WTC11 (cell line): ENCODE measurements around the gene ITFG1. TPM values are rescaled to one million over a fixed set of nuclear protein-coding genes. Genes with fewer than 3 reads are reported as not detected.

Experiments
- ATAC-seq: fragments of 200-7000 bp; cut with Tn5 transposase; 2 replicates; pipeline ENCODE4 v1.10.0; 2021; ENCODE audit warnings: mild to moderate bottlenecking, moderate library complexity
- CTCF ChIA-PET: fragments of 300-600 bp; sonication (Branson Sonifier 250); formaldehyde crosslinking; loops from one replicate; lab custom pipeline; 2021; ENCODE audit warnings: antibody characterized with exemption; lab: Charles Lee
- POLR2A ChIA-PET: fragments of 350-600 bp; sonication (Branson Sonifier 250); formaldehyde crosslinking; loops from one replicate; lab custom pipeline; 2021; ENCODE audit warnings: antibody characterized with exemption; lab: Charles Lee
- DNase-seq: peaks from one replicate; pipeline ENCODE4 v3.0.0; 2021; ENCODE audit warnings: low spot score
- H3K27ac Mint-ChIP-seq: 2 replicates; pipeline ENCODE4 v1.8.0; 2021; ENCODE audit warnings: mixed read lengths
- H3K27me3 Mint-ChIP-seq: 2 replicates; pipeline ENCODE4 v1.8.0; 2021; ENCODE audit warnings: low read depth, mild to moderate bottlenecking, moderate library complexity, mixed read lengths
- H3K36me3 Mint-ChIP-seq: 2 replicates; pipeline ENCODE4 v1.8.0; 2021; ENCODE audit warnings: mixed read lengths
- H3K4me1 Mint-ChIP-seq: 2 replicates; pipeline ENCODE4 v1.8.0; 2022; ENCODE audit warnings: mixed read lengths
- H3K4me3 Mint-ChIP-seq: 2 replicates; pipeline ENCODE4 v1.8.0; 2021; ENCODE audit warnings: mild to moderate bottlenecking, moderate library complexity, mixed read lengths
- H3K9me3 Mint-ChIP-seq: 2 replicates; pipeline ENCODE4 v1.8.0; 2021; ENCODE audit warnings: mixed read lengths
- ATF1 ChIP-seq: sonication (generic); formaldehyde crosslinking; IDR thresholded peaks from 2 replicates; pipeline ENCODE4 v1.8.1; 2023; ENCODE audit warnings: mild to moderate bottlenecking, moderate library complexity, missing genetic modification reagents
- ESRRA ChIP-seq: sonication (generic); formaldehyde crosslinking; IDR thresholded peaks from 2 replicates; pipeline ENCODE4 v1.8.1; 2022; ENCODE audit warnings: mild to moderate bottlenecking, missing genetic modification reagents, borderline replicate concordance
- GTF2I ChIP-seq: fragments of 250-450 bp; sonication (Bioruptor Pico); conservative IDR thresholded peaks from 2 replicates; pipeline ENCODE4 v1.4.0; 2021; ENCODE audit warnings: mild to moderate bottlenecking
- IRF2 ChIP-seq: sonication (generic); formaldehyde crosslinking; IDR thresholded peaks from 2 replicates; pipeline ENCODE4 v1.8.0; 2022; ENCODE audit warnings: low read depth, missing genetic modification reagents, borderline replicate concordance
- NR1H2 ChIP-seq: sonication (generic); formaldehyde crosslinking; IDR thresholded peaks from 2 replicates; pipeline ENCODE4 v1.9.0; 2021; ENCODE audit warnings: mild to moderate bottlenecking, moderate library complexity, missing genetic modification reagents
- NR3C1 ChIP-seq: sonication (generic); formaldehyde crosslinking; conservative IDR thresholded peaks from 2 replicates; pipeline ENCODE4 v1.8.1; 2023; ENCODE audit warnings: low read depth, mild to moderate bottlenecking, missing genetic modification reagents
- RELA ChIP-seq: sonication (generic); formaldehyde crosslinking; IDR thresholded peaks from 2 replicates; pipeline ENCODE4 v1.8.1; 2022; ENCODE audit warnings: missing genetic modification reagents, mild to moderate bottlenecking, borderline replicate concordance
- ZBTB21 ChIP-seq: sonication (generic); formaldehyde crosslinking; IDR thresholded peaks from 2 replicates; pipeline ENCODE4 v1.8.1; 2023; ENCODE audit warnings: mild to moderate bottlenecking, missing genetic modification reagents, borderline replicate concordance
- ZNF121 ChIP-seq: sonication (generic); formaldehyde crosslinking; IDR thresholded peaks from 2 replicates; pipeline ENCODE4 v1.8.0; 2023; ENCODE audit warnings: missing genetic modification reagents
- ZNF232 ChIP-seq: sonication (generic); formaldehyde crosslinking; IDR thresholded peaks from 2 replicates; pipeline ENCODE4 v1.8.0; 2022; ENCODE audit warnings: mild to moderate bottlenecking, missing genetic modification reagents
- ZNF671 ChIP-seq: fragments of 250-450 bp; sonication (Bioruptor Pico); IDR thresholded peaks from 2 replicates; pipeline ENCODE4 v1.8.0; 2021; ENCODE audit warnings: mild to moderate bottlenecking
- total RNA-seq: library from RNA; stranded (reverse); gene quantifications from 3 replicates; pipeline ENCODE4 v1.2.3, GENCODE V29; 2021
- TF ChIP-seq, protein P1 (sequence below): fragments of 250-450 bp; sonication (Bioruptor Pico); IDR thresholded peaks from 2 replicates; pipeline ENCODE4 v1.9.0; 2021; ENCODE audit warnings: mild to moderate bottlenecking
- TF ChIP-seq, protein P2 (sequence below): fragments of 250-450 bp; sonication (Bioruptor Pico); IDR thresholded peaks from 2 replicates; pipeline ENCODE4 v2.1.2; 2022; ENCODE audit warnings: mild to moderate bottlenecking, moderate library complexity
- TF ChIP-seq, protein P3 (sequence below): sonication (generic); formaldehyde crosslinking; IDR thresholded peaks from 2 replicates; pipeline ENCODE4 v1.8.1; 2023; ENCODE audit warnings: mild to moderate bottlenecking, missing genetic modification reagents, borderline replicate concordance
- TF ChIP-seq, protein P4 (sequence below): sonication (generic); formaldehyde crosslinking; IDR thresholded peaks from 2 replicates; pipeline ENCODE4 v1.8.1; 2022; ENCODE audit warnings: low read depth, missing genetic modification reagents, borderline replicate concordance
- TF ChIP-seq, protein P5 (sequence below): sonication (generic); formaldehyde crosslinking; IDR thresholded peaks from 2 replicates; pipeline ENCODE4 v1.8.0; 2023; ENCODE audit warnings: missing genetic modification reagents
- TF ChIP-seq, protein P6 (sequence below): sonication (generic); formaldehyde crosslinking; IDR thresholded peaks from 2 replicates; pipeline ENCODE4 v1.8.0; 2022; ENCODE audit warnings: mild to moderate bottlenecking, missing genetic modification reagents
- TF ChIP-seq, protein P7 (sequence below): sonication (generic); formaldehyde crosslinking; IDR thresholded peaks from 2 replicates; pipeline ENCODE4 v1.8.0; 2023; ENCODE audit warnings: missing genetic modification reagents, mild to moderate bottlenecking, borderline replicate concordance

Gene ITFG1
- total RNA-seq, 1 experiment from 2014 or later = 21.1 TPM

DNA sequence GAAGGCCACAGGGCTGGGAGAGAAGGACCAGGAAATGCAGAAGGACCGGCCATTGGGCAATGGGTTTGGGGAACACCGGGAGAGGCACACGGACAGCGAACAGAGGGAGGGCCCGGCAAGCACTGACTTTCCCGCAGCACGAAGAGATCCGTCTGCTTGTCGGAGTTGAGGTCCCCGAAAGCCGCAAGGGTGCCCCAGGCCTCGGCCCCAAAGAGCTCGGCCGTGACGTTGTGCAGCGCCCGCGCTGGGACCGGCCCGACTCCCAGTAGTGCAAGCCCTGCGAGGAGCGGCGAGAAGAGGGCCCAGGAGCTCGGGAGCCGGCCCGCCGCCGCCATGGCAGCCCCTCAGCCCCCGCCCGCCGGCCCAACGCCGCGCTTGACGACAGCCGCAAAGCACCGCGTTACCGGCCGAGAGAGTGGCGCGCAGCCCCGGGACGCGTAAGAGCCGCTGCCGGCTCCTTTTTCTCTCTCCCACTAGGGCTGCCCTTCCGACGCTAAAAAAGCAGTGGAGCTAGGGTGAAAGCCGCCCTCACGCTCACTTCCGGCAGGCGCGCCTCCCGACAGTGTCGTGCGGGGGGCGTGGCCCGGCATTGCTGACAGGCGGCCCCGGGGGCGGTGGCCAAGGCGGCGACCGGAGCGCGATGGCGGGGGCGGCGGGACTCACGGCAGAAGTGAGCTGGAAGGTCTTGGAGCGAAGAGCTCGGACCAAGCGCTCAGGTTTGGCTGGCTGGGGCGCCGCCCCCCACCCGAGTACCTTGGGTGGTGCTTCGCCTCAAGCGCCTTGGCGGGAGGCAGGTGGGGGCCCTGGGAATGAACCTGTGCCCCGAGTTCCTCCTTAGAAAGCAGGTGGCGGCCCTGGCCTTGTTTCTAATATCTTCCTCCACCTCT, at the start of gene ITFG1, which contains the start of gene PHKB (continued):
- TF ChIP-seq, protein P1, sequence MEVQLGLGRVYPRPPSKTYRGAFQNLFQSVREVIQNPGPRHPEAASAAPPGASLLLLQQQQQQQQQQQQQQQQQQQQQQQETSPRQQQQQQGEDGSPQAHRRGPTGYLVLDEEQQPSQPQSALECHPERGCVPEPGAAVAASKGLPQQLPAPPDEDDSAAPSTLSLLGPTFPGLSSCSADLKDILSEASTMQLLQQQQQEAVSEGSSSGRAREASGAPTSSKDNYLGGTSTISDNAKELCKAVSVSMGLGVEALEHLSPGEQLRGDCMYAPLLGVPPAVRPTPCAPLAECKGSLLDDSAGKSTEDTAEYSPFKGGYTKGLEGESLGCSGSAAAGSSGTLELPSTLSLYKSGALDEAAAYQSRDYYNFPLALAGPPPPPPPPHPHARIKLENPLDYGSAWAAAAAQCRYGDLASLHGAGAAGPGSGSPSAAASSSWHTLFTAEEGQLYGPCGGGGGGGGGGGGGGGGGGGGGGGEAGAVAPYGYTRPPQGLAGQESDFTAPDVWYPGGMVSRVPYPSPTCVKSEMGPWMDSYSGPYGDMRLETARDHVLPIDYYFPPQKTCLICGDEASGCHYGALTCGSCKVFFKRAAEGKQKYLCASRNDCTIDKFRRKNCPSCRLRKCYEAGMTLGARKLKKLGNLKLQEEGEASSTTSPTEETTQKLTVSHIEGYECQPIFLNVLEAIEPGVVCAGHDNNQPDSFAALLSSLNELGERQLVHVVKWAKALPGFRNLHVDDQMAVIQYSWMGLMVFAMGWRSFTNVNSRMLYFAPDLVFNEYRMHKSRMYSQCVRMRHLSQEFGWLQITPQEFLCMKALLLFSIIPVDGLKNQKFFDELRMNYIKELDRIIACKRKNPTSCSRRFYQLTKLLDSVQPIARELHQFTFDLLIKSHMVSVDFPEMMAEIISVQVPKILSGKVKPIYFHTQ (CRISPR knock-in tag) = no peak
- TF ChIP-seq ESRRA = no peak; the same call in 1 of the 2 replicates
- TF ChIP-seq, protein P2, sequence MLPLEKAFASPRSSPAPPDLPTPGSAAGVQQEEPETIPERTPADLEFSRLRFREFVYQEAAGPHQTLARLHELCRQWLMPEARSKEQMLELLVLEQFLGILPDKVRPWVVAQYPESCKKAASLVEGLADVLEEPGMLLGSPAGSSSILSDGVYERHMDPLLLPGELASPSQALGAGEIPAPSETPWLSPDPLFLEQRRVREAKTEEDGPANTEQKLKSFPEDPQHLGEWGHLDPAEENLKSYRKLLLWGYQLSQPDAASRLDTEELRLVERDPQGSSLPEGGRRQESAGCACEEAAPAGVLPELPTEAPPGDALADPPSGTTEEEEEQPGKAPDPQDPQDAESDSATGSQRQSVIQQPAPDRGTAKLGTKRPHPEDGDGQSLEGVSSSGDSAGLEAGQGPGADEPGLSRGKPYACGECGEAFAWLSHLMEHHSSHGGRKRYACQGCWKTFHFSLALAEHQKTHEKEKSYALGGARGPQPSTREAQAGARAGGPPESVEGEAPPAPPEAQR = no peak
- no peak for TF ChIP-seq ZBTB21 (CRISPR knock-in tag)
- TF ChIP-seq, protein P3, sequence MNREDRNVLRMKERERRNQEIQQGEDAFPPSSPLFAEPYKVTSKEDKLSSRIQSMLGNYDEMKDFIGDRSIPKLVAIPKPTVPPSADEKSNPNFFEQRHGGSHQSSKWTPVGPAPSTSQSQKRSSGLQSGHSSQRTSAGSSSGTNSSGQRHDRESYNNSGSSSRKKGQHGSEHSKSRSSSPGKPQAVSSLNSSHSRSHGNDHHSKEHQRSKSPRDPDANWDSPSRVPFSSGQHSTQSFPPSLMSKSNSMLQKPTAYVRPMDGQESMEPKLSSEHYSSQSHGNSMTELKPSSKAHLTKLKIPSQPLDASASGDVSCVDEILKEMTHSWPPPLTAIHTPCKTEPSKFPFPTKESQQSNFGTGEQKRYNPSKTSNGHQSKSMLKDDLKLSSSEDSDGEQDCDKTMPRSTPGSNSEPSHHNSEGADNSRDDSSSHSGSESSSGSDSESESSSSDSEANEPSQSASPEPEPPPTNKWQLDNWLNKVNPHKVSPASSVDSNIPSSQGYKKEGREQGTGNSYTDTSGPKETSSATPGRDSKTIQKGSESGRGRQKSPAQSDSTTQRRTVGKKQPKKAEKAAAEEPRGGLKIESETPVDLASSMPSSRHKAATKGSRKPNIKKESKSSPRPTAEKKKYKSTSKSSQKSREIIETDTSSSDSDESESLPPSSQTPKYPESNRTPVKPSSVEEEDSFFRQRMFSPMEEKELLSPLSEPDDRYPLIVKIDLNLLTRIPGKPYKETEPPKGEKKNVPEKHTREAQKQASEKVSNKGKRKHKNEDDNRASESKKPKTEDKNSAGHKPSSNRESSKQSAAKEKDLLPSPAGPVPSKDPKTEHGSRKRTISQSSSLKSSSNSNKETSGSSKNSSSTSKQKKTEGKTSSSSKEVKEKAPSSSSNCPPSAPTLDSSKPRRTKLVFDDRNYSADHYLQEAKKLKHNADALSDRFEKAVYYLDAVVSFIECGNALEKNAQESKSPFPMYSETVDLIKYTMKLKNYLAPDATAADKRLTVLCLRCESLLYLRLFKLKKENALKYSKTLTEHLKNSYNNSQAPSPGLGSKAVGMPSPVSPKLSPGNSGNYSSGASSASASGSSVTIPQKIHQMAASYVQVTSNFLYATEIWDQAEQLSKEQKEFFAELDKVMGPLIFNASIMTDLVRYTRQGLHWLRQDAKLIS (CRISPR knock-in tag) = no peak
- no peak for TF ChIP-seq NR1H2 (CRISPR knock-in tag)
- no peak for TF ChIP-seq ZNF671 (CRISPR knock-in tag)
- TF ChIP-seq GTF2I = no peak
- no peak for TF ChIP-seq RELA
- no peak for TF ChIP-seq IRF2 (CRISPR knock-in tag)
- TF ChIP-seq, protein P4, sequence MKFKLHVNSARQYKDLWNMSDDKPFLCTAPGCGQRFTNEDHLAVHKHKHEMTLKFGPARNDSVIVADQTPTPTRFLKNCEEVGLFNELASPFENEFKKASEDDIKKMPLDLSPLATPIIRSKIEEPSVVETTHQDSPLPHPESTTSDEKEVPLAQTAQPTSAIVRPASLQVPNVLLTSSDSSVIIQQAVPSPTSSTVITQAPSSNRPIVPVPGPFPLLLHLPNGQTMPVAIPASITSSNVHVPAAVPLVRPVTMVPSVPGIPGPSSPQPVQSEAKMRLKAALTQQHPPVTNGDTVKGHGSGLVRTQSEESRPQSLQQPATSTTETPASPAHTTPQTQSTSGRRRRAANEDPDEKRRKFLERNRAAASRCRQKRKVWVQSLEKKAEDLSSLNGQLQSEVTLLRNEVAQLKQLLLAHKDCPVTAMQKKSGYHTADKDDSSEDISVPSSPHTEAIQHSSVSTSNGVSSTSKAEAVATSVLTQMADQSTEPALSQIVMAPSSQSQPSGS (CRISPR knock-in tag) = no peak
- TF ChIP-seq ZNF232 (CRISPR knock-in tag) = no peak
- TF ChIP-seq, all 79 proteins: peak for 11

DNA sequence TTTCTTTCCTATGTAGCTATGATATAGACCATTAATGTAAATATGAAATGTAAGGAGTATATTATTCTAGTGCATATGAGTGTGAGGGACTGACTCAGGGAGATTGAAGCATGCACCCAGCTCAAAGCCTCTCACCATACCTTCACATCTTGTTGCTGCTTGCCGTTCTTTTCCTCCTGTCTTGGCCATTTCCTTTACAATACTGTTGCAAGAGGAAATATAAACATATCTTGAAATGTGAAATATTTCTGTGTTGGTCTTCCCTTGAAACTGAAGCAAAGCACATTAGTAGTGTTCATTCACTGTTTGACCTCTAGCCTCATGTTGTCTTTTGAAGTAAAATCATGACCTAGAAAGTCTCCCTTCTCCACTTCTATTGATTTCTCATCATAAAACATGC, 46.8 kb upstream of the ITFG1 start:
- ChIA-PET CTCF (no interaction called here), POLR2A (no interaction called here)
- H3K36me3 Mint-ChIP-seq = peaks cover 22% of the 10 kb centered on the region
- H3K27me3 Mint-ChIP-seq = no peaks in the 10 kb centered on the region
- DNase-seq (no peak), ATAC-seq (no peak)
- no peak overlapping the region for H3K27ac Mint-ChIP-seq
- H3K9me3 Mint-ChIP-seq = no peaks in the 10 kb centered on the region
- peaks cover 18% of the 10 kb centered on the region for H3K4me1 Mint-ChIP-seq
- H3K4me3 Mint-ChIP-seq = no peak overlapping the region
- TF ChIP-seq, protein P5, sequence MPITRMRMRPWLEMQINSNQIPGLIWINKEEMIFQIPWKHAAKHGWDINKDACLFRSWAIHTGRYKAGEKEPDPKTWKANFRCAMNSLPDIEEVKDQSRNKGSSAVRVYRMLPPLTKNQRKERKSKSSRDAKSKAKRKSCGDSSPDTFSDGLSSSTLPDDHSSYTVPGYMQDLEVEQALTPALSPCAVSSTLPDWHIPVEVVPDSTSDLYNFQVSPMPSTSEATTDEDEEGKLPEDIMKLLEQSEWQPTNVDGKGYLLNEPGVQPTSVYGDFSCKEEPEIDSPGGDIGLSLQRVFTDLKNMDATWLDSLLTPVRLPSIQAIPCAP (CRISPR knock-in tag) = no peak
- TF ChIP-seq, protein P6, sequence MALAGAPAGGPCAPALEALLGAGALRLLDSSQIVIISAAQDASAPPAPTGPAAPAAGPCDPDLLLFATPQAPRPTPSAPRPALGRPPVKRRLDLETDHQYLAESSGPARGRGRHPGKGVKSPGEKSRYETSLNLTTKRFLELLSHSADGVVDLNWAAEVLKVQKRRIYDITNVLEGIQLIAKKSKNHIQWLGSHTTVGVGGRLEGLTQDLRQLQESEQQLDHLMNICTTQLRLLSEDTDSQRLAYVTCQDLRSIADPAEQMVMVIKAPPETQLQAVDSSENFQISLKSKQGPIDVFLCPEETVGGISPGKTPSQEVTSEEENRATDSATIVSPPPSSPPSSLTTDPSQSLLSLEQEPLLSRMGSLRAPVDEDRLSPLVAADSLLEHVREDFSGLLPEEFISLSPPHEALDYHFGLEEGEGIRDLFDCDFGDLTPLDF = no peak
- TF ChIP-seq NR3C1 (CRISPR knock-in tag) = no peak
- TF ChIP-seq ZNF121 (CRISPR knock-in tag) = no peak
- TF ChIP-seq ATF1 = no peak
- TF ChIP-seq, protein P7, sequence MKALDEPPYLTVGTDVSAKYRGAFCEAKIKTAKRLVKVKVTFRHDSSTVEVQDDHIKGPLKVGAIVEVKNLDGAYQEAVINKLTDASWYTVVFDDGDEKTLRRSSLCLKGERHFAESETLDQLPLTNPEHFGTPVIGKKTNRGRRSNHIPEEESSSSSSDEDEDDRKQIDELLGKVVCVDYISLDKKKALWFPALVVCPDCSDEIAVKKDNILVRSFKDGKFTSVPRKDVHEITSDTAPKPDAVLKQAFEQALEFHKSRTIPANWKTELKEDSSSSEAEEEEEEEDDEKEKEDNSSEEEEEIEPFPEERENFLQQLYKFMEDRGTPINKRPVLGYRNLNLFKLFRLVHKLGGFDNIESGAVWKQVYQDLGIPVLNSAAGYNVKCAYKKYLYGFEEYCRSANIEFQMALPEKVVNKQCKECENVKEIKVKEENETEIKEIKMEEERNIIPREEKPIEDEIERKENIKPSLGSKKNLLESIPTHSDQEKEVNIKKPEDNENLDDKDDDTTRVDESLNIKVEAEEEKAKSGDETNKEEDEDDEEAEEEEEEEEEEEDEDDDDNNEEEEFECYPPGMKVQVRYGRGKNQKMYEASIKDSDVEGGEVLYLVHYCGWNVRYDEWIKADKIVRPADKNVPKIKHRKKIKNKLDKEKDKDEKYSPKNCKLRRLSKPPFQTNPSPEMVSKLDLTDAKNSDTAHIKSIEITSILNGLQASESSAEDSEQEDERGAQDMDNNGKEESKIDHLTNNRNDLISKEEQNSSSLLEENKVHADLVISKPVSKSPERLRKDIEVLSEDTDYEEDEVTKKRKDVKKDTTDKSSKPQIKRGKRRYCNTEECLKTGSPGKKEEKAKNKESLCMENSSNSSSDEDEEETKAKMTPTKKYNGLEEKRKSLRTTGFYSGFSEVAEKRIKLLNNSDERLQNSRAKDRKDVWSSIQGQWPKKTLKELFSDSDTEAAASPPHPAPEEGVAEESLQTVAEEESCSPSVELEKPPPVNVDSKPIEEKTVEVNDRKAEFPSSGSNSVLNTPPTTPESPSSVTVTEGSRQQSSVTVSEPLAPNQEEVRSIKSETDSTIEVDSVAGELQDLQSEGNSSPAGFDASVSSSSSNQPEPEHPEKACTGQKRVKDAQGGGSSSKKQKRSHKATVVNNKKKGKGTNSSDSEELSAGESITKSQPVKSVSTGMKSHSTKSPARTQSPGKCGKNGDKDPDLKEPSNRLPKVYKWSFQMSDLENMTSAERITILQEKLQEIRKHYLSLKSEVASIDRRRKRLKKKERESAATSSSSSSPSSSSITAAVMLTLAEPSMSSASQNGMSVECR (CRISPR knock-in tag) = no peak
